AG08396 (cell line): ENCODE results near the gene OR6X1.
A peak's percentile ranks its signal among the peaks of the same experiment; 100 is the strongest.
"Not testable (repeated sequence)": the region's sequence is repeated elsewhere in the genome, so short reads cannot be mapped to it uniquely, and the experiment has no call there.

Experiments used
- DNase-seq: peaks from one replicate; pipeline ENCODE4 v3.0.0; 2012; ENCODE audit warnings: low spot score, mixed read lengths

Gene OR6X1

DNA sequence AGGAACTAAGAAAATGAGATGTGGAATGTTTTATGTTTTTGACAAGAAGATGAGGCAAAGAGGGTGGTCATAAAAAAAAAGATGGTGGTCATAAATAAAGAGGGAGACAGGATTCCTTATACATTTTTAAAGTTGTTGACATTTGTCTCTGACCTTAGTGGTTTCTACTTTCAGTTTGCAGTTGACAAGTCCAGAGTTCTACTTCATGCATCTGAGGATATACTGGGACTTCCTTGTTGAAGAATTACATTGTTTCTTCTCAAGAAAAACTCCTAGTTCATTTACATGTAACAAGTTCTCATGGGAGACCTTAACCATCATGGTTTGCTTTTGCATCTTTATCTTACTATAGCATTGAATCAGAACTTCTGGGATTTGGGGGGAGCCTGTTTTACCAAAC, 1.2 kb downstream of the OR6X1 start:
- DNase-seq = no peak

GRCh38 chr11:123751781-123752180, 2.5 kb downstream of the OR6X1 start:
- DNase-seq = no peak

DNA sequence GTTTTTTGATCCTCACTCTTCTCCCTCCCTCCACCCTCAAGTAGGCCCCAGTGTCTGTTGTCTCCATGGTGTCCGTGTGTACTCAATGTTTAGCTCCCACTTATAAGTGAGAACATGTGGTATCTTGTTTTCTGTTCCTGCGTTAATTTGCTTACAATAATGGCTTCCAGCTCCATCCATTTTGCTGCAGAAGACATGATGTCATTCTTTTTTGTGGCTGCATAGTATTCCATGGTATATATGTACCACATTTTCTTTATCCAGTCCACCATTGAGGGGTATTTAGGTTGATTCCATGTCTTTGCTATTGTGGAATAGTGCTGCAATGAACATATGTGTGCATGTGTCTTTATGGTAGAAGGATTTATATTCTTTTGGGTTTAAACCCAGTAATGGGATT, 6.0 kb downstream of the OR6X1 start:
- not testable (repeated sequence) for DNase-seq

GRCh38 chr11:123745764-123746451, 8.4 kb downstream of the OR6X1 start:
- DNase-seq = no peak

DNA sequence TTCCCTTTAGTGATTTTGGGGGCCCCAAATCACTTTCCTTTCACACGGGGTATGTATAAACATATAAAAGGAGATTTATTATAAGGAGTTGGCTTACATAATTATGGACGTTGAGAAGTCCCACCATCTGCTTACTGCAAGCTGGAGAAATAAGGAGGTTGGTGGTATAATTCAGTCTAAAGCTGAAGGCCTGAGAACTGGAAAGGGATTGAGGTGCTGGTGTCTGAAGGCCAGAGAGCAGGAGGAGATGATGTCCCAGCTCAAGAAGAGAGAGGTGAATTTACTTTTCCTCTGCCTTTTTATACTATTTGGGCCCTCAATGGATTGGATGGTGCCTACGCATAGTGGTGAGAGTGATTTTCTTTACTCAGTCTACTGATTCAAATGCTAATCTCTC, 11.6 kb downstream of the OR6X1 start:
- DNase-seq = no peak

- DNase-seq = peak; percentile 29
Observed at GRCh38 chr11:123742031-123742723, 12.1 kb downstream of the OR6X1 start.

GRCh38 chr11:123741159-123742030, 12.9 kb downstream of the OR6X1 start, which contains the start of gene ZNF202:
Gene ZNF202, minus strand, starts transcription at chr11:123741660. Its CDS starts 10,772 bp downstream, at chr11:123730888.
- peak; percentile 94 for DNase-seq

- peak; percentile 12 for DNase-seq
Observed at GRCh38 chr11:123740787-123741158, 13.5 kb downstream of the OR6X1 start.

- DNase-seq = no peak
Observed at GRCh38 chr11:123738374-123738773, 15.9 kb downstream of the OR6X1 start.

DNA sequence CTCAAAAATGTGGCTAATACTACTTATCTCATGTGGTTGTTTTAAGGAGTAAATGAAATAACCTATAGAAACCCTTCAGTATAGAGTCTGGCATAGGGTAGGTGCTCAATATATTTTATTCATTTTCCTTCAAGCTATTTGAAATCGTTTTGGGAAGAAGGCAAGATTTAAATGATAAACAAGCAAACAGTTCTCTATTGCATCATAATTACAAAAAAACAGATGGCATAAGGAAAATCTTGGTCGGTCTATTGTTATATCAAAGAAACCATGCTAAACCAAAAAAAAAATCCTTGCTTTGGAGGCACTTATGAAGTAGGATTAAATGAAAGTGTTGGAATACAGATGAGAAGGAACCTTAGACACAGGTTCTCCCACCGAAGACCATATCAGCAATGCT, 17.5 kb downstream of the OR6X1 start:
- no peak for DNase-seq

GRCh38 chr11:123729602-123730001, 24.7 kb downstream of the OR6X1 start:
- DNase-seq = no peak

DNA sequence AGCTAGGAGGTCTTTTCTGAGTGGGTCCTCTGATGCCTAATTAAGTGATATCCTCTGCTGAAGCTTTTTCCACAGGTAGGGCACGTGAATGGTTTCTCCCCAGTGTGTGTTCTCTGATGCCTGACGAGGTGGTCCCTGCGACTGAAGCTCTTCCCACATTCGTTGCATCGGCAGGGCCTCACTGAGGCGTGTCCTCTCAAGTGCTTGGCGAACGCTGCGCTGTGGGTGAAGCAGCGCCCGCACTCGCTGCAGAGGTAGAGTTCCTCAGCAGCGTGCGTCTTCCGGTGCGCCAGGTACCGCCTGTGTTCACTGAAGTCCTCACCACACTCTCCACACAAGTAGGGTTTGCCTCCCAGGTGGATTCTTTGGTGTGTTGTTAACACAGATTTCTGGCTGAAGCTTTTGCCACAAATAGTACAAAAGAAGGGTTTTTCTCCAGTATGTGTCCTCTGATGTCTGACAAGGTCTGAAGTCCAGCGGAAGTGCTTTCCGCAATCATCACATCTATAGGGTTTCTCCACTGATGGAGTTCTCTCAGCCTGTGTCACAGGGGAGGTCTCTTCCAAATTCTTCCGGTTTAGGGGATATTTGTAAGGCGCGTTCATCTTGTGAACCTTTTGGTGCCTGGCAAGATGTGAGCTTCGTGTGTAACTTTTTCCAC, 28.2 kb downstream of the OR6X1 start:
- no peak for DNase-seq

DNA sequence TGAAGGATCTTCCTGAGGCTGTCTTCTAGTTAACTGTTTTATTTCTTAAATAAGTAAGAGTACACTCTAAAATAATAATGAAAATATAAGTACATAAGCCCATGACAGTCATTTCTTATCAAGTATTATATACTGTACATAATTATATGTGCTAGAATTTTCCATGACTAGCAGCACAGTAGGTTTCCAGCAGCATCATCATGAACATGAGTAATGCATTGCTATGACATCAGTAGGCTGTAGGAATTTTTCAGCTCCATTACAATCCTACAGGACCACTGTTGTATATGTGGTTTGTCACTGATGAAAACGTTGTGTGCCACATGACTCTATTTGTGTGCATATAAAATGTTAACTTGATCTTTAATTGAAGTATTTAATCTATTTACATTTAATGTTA, 34.9 kb downstream of the OR6X1 start:
- peak; percentile 24 for DNase-seq

DNA sequence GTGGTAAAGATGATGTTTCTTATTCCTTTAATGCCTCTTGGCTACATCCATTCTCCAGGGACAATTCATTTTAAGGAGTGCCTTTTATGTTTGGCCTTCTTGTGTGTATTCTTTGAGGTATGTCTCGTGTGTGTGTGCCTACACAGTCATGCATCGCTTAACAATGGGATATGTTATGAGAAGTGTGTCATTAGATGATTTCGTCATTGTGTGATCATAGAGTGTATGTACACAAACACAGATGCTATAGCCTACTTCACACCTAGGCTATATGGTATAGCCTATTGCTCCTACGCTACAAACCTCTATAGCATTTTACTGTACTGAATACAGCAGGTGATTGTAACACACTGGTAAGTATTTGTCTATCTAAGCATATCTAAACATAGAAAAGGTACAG, 35.8 kb downstream of the OR6X1 start:
- DNase-seq = no peak

- DNase-seq = no peak
Observed at GRCh38 chr11:123718063-123718462, 36.3 kb downstream of the OR6X1 start.

DNA sequence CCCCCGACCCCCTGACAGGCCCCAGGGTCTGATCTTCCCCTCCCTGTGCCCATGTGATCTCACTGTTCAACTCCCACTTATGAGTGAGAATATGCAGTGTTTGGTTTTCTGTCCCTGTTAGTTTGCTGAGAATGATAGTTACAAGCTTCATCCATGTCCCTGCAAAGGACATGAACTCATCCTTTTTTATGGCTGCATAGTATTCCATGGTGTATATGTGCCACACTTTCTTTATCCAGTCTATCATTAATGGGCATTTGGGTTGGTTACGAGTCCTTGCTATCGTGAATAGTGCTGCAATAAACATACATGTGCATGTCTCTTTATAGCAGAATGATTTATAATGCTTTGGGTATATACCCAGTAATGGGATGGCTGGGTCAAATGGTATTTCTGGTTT, 41.7 kb downstream of the OR6X1 start:
- not testable (repeated sequence) for DNase-seq

DNA sequence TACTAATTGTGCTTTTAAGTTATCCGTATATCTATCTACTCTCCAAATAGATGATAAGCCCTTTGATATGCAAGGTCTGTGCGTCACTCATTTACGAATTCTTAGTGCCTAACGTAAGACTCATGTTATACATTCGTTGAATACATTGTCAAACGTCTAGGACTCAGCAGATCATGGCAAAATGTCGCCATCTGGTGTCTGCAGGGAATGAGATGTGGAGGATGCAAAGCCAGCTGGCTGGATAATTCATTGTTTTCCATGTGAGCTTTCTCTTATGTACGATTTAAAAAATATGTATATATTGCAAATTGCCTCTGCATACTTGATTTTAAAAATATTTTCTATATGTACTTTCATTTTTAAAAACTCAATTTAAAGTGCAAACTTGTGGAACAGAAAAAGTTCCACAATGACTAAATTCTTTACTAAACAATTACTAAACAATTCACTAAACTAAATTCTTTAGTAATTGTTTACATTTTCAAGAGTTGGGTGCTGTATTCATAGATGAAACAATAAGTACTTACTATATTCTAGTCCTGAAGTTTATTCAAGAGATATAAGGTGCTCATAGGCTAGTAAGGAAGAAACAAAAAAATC, 46.6 kb downstream of the OR6X1 start:
- DNase-seq = peak; percentile 57

GRCh38 chr11:123707206-123707605, 47.1 kb downstream of the OR6X1 start:
- no peak for DNase-seq

GRCh38 chr11:123704341-123704740, 50.0 kb downstream of the OR6X1 start:
- no peak for DNase-seq
